GM12892 (cell line): Measurements from ENCODE around the gene USP36. TPM values are rescaled to one million over a fixed set of nuclear protein-coding genes. Genes with fewer than 3 reads are reported as not detected.
A peak's percentile ranks its signal among the peaks of the same experiment; 100 is the strongest.
"Not testable (repeated sequence)": the region's sequence is repeated elsewhere in the genome, so short reads cannot be mapped to it uniquely, and the experiment has no call there.

Source experiments
- DNase-seq: peaks from one replicate; pipeline ENCODE4 v3.0.0; 2011; ENCODE audit not compliant: insufficient read length
- FAIRE-seq: peaks from 2 replicates; lab custom pipeline; 2011; peaks lifted over from hg19 to GRCh38; lab: Jason Lieb, UNC
- POLR2A ChIP-seq: IDR thresholded peaks from 2 replicates; pipeline ENCODE4 v1.6.1; 2011; ENCODE audit warnings: low read depth, low read length, control low read depth
- POLR2AphosphoS5 ChIP-seq: IDR thresholded peaks from 2 replicates; pipeline ENCODE4 v1.6.1; 2011; ENCODE audit warnings: low read depth, low read length, control low read depth
- TAF1 ChIP-seq: IDR thresholded peaks from 2 replicates; pipeline ENCODE4 v1.6.1; 2011; ENCODE audit warnings: low read depth, mild to moderate bottlenecking, control low read depth, low read length, borderline replicate concordance
- polyA plus RNA-seq: library from polyadenylated mRNA; unstranded; fragments of >200 nt; gene quantifications from one replicate; pipeline ENCODE4 v1.2.1, GENCODE V29; 2012; ENCODE audit warnings: missing spikeins, inconsistent platforms; ENCODE audit not compliant: missing spikeins

The USP36 gene
- polyA plus RNA-seq: 38.1 TPM

- FAIRE-seq: peak; percentile 99
These were observed at the start of gene USP36 for GRCh38 chr17:78840780-78841611. USP36 (minus strand) TSS chr17:78840814; CDS start chr17:78836363, 4,451 bp downstream.

GRCh38 chr17:78890096-78890495 is 49.5 kb upstream of the USP36 start:
- DNase-seq, FAIRE-seq: not testable (repeated sequence)

More at GRCh38 chr17:78840780-78841611, at the start of gene USP36:
- peak; percentile 56 for TF ChIP-seq TAF1
- peak; percentile 83 for TF ChIP-seq POLR2A
- TF ChIP-seq POLR2AphosphoS5: peak; percentile 72
- DNase-seq: peak; percentile 95

GRCh38 chr17:78889531-78889930 is 48.9 kb upstream of the USP36 start:
- FAIRE-seq (peak; percentile 73), DNase-seq (no peak)
- TF ChIP-seq POLR2A (no peak), POLR2AphosphoS5 (no peak), TAF1 (no peak)

- TF ChIP-seq POLR2AphosphoS5 (no peak), TAF1 (no peak), POLR2A (no peak)
- FAIRE-seq (peak; percentile 50), DNase-seq (no peak)
These were observed 48.4 kb upstream of the USP36 start for GRCh38 chr17:78888941-78889518.

- TF ChIP-seq TAF1: no peak
- TF ChIP-seq POLR2AphosphoS5: no peak
- TF ChIP-seq POLR2A: no peak
- no peak for FAIRE-seq
These were observed 46.3 kb upstream of the USP36 start for GRCh38 chr17:78886954-78887353.

GRCh38 chr17:78885956-78886355 is 45.3 kb upstream of the USP36 start:
- FAIRE-seq: no peak
- TF ChIP-seq POLR2AphosphoS5 (no peak), TAF1 (no peak), POLR2A (no peak)
- no peak for DNase-seq

More at GRCh38 chr17:78886954-78887353, 46.3 kb upstream of the USP36 start:
- no peak for DNase-seq

- DNase-seq (no peak), FAIRE-seq (no peak)
- TF ChIP-seq POLR2A (no peak), TAF1 (no peak), POLR2AphosphoS5 (no peak)
These were observed 44.5 kb upstream of the USP36 start for GRCh38 chr17:78884876-78885667.

- TF ChIP-seq POLR2A (no peak), TAF1 (no peak), POLR2AphosphoS5 (no peak)
- no peak for DNase-seq
- FAIRE-seq: no peak
These were observed 43.7 kb upstream of the USP36 start for GRCh38 chr17:78884148-78884825.

GRCh38 chr17:78883533-78884131 is 43.0 kb upstream of the USP36 start:
- DNase-seq (no peak), FAIRE-seq (no peak)
- TF ChIP-seq POLR2AphosphoS5: no peak
- no peak for TF ChIP-seq TAF1
- no peak for TF ChIP-seq POLR2A

- no peak for FAIRE-seq
These were observed 42.5 kb upstream of the USP36 start for GRCh38 chr17:78883089-78883532.

More at GRCh38 chr17:78883089-78883532, 42.5 kb upstream of the USP36 start:
- DNase-seq: no peak
- no peak for TF ChIP-seq POLR2AphosphoS5
- no peak for TF ChIP-seq TAF1
- TF ChIP-seq POLR2A: no peak
